Right kidney (tissue), 1 donor: ENCODE data around the gene NEDD8.

Experiments
- DNase-seq: peaks from one replicate; pipeline ENCODE4 v3.0.0-alpha.2; 2016

NEDD8 gene

DNA sequence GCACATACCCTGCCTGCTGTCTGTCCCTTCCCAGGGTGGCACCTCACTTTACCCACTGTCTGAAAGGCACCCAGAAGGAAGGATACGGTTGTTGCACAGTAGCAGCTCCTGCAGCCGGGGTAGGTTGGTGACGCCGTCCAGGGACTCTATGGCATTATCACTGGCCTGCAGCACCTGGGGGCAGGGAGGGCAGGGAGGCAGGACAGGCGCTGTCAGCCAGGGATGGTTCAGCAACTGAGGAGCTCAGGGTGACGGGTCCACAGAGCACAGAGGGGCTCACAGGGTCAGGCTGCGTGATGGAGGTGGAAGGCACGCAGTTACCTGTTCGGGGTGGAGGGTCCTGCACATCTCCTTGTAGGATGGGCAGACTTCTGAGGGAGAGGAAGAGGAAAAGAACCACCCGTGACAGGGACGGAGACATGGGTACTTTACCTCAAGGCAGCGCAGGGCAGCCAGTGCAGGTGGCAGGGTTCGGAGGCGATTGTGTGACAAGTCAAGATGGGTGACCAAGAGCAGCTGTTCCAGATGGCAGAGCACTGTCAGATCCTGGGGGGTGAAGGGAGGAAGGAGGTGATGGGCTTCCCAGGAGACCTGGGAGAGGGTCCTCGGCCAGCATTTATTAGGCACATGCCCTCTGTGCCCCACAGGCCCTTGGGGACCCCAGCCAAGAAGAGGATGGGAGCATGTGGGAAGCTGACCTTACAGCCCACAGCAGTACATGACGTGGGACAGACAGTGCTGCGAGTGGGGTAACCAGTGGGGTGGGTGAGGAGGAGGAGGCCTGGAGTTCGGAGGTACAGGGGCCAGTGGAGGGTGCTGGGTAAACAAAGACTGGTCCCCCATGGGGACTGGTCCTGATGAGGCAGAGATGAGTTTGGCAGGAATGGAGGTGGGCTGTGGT is 34.4 kb upstream of the NEDD8 start:
- no peak for DNase-seq

DNA sequence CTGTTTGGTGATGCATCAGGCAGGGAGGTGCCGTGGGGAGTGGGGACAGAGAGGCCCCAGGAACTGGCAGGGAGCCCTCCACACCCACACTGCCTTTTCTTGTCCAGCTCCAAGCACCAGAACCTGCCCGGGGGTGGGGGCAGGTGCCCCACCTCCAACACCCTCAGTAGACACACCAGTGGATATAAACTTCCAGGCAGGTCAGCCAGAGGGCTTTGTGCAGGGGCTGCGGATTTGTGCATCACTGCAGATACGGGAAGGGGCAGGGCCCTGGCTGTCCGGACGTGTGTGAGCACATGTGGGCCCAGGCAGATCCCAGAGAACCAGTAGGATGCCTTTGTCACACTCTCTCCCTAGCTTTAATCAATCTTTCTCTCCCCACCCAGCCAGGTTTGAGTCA is 32.1 kb upstream of the NEDD8 start:
- DNase-seq, result no peak

DNA sequence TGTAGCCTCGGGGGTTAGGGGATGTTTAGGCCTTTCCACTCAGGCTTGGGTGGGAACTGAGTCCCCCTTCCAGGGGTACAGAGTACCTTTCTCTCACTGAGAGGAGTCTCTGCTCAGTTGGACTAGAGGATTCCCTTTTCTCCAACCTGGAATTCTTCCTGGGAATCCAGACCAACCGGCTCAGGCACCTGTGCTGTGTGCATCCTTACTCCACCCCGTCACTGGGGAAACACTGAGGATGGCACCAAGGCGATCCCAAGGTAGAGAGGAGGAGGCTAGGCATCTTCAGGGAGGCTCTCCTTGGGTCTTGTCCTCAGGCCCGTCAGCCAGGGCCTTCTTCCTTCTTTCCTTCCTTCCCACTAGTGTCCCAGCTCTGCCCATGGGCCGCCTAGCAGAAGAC is 31.7 kb upstream of the NEDD8 start:
- DNase-seq, result no peak

DNA sequence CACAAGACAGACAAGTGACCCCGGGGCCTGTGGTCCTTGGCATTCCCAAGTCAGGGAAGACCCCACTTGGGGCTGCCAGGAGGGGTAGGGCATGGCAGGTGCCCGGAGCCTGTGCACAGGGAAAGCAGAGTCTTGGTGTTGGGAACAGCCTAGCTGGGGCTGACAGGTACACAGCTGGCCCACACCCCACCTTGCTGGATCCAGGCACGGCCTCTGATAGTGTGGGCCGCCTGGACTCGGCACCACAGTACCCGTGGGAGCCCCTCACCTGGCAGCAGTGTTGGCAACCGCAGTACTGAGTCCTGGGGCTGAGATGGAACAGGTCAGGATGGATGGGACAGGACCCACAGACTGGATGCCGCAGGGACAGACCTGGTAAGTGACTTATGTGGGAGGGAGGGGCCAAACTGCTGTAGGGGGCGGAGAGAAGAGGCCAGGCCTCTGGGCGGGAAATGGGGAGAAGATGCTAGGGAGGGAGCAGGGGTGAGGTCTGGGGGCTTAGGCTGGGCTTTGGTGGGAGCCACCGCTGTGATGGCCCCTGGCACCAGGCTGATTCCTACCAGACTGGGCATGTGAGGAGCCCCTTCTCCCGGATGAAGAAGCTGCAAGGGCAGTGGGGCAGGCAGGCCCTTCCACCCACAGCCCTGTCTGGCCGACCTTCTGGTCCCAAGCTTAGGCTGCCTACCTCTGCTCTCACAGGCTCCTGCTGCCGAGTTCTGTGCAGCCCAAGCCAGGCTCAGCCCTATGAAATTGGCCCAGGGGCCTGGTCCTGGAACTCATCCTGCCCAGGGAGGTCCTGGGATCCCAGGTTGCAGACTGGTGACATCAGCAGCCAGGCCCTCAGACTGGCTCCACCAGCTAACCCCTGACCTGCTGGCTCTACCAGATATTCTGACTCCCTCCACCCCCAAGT is 30.9 kb upstream of the NEDD8 start, which contains the start of gene TGM1:
Gene TGM1 (minus strand): TSS at position 357 of the 913 bp plus-strand sequence. CDS start 825 bp downstream, outside the sequence.
- no peak for DNase-seq

DNA sequence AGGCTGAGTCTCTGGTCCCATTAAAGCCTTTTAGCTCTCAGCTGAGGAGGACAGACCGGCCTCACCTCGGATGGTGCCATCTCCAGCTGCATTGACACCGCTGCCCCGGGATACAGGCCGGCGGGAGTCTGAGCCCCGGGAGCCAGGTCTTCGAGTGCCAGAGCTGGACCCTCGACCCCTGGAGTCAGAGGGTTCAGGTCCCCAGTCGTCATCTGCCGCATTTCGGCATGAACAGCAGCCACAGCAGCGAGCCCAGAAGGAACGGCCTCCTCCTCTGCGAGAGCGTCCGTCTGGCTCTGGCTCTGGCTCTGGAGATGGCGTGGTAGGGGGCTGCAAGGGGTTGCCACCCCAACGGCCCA is 29.8 kb upstream of the NEDD8 start:
- DNase-seq, result no peak

DNA sequence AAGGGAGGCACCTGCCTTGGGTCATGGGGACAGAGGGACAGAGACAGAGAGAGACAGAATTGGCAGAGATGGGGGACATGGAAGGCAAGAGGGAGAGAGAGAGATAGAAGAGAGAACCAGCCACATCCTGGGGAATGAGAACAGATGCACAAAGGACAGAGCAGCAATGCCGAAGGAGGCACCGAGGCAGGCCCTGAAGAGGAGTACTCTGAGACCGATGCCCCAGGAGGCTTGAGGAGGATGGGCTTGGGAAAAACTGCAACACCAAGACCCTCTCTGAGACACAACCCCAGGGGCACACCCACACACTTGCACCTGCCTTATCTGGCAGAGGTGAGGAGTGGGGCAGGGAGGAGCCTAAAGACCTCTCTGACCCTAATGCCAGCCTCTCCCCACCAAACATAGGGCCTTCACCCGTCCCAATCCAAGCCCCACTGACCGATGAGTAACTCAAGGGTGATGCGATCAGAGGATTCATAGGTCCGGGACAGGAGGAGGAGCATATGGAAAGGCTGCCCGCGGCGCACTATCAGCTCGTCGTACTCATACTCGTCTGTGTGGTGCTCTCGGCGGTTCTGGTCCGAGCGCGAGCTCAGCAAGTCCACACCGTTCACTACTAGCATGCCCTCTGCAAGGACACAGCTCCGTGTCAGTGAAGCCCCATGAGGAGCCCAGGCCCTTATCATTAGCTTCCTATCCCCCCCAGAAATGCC is 29.2 kb upstream of the NEDD8 start:
- DNase-seq, result no peak

DNA sequence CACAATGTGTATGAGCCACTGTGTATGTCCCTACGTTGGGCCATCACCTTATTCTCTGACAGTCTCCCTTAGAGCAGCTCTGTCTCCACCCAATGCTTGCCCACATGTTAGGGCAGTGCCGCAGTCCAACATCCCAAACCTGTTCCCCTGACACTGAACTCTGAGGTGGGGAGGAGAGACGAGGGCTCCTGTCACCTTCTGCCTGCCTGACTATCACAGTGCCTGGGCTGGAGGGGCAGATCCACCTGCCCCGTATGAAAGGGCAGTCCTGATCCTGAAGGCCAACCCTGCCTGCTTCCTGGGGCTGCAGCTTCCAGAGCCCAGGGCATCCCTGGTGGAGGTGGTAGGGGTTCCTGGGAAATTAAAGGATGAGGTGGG is 28.6 kb upstream of the NEDD8 start:
- DNase-seq, result no peak

DNA sequence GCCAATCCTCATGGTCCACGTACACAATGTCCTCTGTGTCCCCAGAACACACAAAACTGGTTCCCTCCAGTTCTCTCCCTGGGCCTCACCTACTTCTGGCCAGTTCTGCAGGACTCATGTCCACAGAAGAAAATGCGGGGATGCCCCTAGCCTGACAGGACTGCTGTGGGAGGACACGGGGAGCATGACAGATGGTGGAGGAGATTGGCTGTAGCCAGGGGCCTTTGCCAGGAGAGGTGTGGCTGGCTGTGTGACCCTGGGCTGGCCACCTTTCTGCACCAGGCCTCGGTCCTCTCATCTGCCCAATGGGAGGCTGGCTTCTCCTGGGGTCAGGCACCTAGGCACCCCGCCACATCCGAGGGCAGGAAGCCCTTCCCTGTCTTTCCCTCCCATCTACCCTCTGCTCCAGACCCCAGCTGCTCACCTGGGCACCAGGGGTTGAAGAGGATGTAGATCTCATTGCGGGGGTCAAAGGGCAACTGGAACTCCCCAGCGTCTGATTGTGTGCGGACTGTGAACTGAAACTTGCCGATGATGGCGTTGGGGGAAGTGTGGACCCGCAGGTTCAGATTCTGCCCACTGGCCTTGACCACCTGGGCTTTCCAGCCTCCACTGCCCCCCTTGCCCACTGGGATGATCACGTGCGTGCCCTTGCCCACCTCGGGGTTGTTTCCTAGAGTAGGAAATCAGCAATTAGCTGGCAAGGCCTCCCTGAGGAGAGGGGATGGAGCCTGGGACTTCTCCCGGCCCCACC is 28.0 kb upstream of the NEDD8 start:
- no peak for DNase-seq

DNA sequence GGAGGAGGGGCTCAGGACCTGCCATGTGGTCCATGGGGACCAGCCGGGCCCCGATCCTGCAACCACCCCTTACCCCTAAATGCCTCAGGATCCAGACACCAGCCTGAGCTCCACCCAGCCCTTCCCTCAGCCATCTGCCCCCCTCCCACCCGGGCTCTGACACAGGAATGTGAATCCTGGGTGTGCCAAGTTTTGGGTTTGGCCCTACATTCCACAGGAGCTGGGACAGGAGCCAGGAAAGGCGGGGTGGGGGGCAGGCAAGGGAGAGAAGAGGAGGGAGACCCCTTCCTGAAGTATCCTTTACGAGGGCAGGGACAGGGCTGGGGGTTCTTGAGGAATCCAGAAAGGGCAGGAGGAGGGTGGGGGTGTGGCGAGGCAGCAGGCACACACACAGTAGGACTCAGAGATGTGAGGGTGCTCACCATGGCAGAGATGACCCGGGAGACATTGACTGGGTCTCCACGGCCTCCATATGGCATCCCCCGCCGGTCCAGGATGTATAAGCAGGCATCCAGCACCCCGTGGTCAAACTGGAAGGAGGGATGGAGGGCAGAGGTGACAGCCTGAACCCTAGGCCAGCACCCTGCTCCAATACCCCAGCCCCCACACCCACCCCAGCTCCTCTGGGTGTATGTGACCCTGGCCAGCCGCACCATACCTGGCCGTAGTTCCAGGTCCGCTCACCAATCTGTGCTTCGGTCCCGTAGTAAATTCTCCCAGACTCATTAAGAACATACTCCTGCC is 27.3 kb upstream of the NEDD8 start:
- no peak for DNase-seq

DNA sequence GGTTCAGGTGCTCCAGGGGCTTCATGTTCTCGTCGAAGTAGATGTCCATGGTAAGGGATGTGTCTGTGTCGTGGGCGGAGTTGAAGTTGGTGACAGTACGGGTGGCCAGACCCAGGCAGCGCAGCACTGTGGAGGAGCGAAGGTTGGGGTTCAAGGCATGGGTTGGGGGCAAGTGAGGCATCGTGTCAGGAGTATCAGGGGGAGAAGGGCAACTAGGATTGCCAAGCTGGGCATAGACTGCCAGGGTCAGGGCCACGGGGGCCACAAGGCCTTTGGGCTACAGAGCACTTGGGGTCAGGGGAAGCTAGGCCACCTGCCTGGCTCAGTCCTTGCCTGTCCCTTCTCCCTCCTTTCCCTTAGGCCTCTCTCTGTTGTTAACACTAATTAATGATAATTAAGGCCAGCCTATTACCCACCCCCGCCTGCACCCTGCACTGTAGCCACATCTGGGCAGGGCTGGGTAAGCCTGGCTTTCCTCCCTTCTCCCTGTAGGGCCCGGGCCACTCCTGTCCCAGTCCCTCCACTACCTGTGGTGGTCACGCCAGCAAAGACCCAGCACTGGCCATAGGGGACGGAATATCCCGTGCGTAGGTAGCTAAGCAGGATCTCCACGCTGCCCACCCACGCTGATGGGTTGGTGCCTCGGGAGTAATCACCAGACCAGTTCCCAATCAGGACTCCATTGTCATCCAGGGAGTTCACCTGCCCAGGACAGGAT is 26.5 kb upstream of the NEDD8 start:
- no peak for DNase-seq

DNA sequence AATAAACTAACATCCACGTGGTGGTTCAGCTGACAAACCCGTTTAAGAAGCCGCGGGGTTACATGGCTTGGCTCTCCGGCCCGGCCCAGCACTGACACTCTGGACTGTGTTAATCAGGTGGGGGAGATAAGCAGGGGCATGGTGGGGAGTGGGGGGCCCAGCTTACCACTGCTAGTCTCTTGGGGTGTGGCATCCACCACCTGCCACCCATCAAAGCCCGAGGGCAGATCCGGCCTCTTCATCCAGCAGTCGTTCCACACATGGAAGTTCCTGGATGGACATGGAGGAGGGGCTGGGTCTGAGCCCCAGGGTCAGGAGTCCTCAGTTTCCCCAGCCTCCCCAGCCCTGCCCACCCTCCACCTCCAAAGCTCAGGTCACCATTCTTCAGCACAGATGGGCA is 26.0 kb upstream of the NEDD8 start:
- DNase-seq, result no peak

DNA sequence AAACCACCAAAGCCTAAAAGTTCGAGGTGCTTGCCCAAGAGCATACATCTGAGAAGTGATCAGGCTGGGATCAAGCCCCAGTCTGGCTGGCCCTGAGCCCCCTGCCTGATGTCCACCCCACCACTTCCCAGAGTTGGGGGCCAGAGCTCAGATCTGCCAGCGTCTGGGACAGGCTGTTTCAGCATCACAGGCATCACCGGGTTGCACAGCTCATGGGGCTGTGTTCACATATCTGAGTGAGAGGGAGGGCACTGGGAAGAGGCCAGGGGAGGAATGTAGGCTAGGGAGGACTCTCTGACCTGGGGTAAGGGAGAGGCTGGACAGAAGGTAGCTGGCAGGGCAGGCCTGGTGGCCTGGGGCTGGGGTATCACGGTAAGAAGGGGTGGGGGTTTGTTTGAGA is 24.8 kb upstream of the NEDD8 start:
- no peak for DNase-seq

DNA sequence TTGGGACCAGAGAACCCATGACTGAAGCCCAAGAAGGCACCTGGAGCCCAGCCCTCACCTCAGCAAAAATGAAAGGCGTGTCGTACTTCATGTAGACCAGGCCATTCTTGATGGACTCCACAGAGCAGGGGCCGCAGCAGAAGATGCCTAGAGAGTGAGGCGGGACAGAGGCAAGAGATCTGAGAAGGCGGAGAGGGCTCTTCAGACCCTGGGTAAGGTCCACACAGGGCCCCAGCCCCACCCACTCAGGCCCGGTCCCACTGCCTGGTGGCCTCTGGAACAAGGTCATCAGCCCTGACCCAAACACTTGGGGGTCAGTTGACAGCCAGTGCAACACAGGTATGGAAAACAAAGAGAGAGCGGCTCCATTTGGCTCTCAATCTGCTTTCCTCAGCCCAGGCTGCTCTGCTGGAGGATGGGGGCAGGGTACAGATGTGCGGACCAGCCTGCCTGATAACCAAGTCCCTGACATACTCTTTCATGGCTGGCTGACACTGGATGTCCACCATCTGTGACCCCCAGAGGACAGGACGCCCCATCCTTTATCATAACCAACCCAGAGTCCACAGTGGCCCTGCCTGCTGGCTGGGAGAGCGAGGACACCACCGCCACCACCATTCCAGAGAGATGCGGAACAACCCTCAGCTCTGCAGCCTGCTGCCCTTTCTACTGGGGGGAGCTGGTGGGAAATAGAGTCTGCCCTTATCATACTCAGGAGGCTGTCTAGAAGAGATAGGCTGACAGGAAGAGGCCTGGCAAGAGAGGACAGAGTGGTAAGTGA is 24.0 kb upstream of the NEDD8 start:
- DNase-seq, result no peak

DNA sequence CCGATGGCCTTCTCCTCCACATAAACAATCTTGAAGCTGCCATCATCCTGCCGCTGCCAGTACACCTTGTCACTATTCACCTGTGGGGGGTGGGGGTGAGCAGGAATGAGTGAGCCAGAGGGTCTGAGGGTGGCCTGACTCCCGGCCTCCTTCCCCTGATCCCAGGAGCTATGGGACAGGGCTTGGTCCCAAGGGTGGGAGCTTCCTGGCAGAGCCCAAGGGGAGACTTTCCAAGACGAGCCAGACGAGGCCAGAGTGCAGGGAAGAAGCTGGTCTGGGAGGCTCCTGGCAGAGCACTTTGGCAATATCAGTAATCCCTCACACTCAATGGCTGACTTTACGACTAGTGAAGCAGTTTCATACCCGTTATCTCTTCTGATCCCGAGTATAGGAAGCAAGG is 23.3 kb upstream of the NEDD8 start:
- no peak for DNase-seq

DNA sequence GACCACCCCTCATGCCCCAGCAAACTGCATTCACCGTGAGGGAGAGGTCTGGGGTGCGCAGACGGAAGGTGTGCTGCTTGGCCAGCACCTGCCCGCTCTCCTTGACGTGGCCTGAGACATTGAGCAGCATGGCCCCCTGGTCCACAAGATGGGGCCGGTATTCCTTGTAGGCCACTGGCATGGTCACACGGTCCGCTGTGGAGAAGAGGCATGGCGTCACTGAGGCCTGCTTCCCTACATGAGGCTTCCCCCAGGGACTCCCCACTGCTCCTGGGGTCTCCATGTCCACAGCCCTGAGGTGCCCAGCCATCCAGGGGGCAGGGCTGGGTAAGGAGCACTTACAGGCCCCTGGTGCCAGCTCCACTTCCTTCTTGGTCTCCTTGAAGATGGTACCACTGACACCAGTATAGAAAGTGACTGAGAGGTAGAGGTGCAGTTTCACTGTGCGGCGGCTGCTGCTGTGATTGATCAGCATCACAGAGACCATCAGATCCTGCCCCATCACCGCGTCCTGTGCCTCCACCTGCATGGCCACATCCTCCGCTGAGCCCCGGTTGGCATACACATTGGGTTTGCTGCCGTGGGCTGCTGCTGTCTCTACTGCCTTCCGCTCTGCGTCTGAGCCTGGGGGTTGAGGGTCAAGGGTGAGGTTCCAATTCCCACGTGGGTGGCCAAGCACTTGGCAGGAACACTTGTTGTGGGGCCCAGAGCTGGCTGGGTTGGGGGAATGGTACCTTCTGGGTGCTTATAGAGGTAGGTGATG is 22.6 kb upstream of the NEDD8 start:
- DNase-seq, result no peak

DNA sequence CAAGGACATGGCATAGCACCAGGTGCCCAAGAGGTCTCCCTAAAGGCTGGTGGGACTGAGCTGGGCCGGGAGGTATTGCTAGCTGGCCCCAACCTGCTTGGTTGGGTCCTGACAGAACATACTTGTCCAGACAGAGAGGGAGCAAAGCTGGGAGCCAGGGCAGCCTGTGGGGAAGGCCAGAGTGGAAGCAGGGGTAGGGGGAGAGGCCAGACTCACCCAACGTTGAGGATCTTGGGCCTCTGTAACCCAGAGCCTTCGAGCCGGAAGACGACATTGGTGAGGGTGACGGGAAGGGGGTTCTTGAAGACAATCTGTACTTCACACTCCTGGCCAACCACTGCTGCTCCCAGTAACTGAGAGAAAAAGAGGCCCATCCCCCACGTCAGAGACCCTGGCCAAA is 21.8 kb upstream of the NEDD8 start:
- no peak for DNase-seq

DNA sequence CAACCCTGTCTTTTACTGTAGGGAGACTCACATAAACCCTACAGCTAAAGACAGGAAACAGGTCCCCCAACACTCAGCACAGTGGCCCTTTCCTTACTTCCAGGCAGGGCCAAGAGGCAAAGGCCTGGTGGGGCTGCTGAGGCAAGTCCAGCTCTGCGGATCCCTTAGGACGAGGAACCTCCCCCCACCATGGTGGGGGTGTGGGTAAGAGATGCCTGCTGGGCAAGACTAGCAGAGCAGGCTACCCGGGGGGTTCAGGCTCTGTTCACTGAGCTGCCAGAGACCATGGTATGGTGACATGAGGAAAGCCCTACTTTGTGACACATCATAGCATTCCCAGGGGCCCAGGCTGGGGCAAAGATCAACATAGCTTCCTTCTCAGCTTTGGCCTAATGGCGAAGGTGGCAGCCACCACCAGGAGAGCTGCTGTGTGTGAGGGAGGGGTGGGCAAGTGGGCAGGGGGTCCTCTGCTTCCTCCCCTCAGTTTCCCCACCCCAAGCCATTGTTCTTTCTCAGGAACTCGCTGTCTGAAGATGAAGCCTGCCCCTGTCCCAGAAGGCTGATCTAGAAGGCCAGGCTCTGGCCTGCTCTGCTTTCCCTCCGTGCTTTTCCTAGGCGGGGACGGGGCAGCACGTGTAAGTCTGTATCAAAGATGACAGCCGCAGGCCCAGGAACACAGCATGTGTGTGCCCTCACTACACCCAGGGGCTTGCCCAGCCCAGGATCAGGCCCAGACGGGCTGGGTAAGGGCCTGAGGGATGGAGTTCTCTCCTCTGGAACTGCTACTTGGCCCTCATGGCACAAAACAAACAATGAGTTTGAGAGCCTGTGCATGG is 20.3 kb upstream of the NEDD8 start:
- DNase-seq, result no peak

DNA sequence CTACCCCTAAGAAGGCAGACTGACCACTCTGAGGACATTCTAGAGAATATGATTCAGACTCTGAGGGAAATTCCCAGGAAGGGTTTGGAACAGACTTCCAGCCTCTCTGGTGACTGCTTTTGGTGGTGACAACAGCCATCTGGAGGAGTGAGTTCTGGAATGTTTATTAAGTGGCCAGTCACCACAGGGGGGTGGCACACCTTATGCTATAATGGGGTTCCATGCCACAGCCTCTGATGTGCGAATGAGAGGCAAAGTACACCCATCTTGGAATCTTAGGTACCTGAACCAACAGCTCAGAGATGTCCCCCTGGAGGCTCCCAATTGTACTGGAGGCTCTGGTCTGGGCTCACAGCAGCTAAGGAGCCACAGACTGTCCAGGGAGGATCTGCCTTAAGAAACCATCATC is 19.7 kb upstream of the NEDD8 start:
- no peak for DNase-seq
